Measurements from ENCODE around the gene MFSD12.
"Not testable (repeated sequence)": the region's sequence is repeated elsewhere in the genome, so short reads cannot be mapped to it uniquely, and the experiment has no call there.

The MFSD12 gene

GRCh38 chr19:3584036-3584802 lies 26.8 kb upstream of the MFSD12 start:
- not testable (repeated sequence) for DNase-seq (ENCODE audit: low spot score)

GRCh38 chr19:3581792-3582191 lies 24.4 kb upstream of the MFSD12 start:
- not testable (repeated sequence) for DNase-seq (ENCODE audit: low spot score)

GRCh38 chr19:3580156-3580934 lies 23.0 kb upstream of the MFSD12 start:
- DNase-seq (ENCODE audit: low spot score) = peak; percentile 89

- DNase-seq (ENCODE audit: low spot score) = no peak
These were observed 21.0 kb upstream of the MFSD12 start for GRCh38 chr19:3578390-3578789.

GRCh38 chr19:3577723-3578344 lies 20.4 kb upstream of the MFSD12 start:
- no peak for DNase-seq (ENCODE audit: low spot score)

- no peak for DNase-seq (ENCODE audit: low spot score)
These were observed 19.5 kb upstream of the MFSD12 start for GRCh38 chr19:3576696-3577443.

- no peak for DNase-seq (ENCODE audit: low spot score)
These were observed 18.7 kb upstream of the MFSD12 start for GRCh38 chr19:3575949-3576673.

GRCh38 chr19:3575260-3575741 lies 17.9 kb upstream of the MFSD12 start:
- no peak for DNase-seq (ENCODE audit: low spot score)

- DNase-seq (ENCODE audit: low spot score) = peak; percentile 96
These were observed 16.7 kb upstream of the MFSD12 start for GRCh38 chr19:3573858-3574637.

- DNase-seq (ENCODE audit: low spot score) = no peak
These were observed 15.9 kb upstream of the MFSD12 start for GRCh38 chr19:3573162-3573857.

- no peak for DNase-seq (ENCODE audit: low spot score)
These were observed 15.4 kb upstream of the MFSD12 start, which contains the start of gene HMG20B for GRCh38 chr19:3572855-3573161. HMG20B (plus strand) TSS chr19:3572944; CDS start chr19:3573310, 366 bp downstream.

GRCh38 chr19:3572132-3572854 lies 14.9 kb upstream of the MFSD12 start:
- DNase-seq (ENCODE audit: low spot score) = peak; percentile 98

GRCh38 chr19:3570606-3571011 lies 13.2 kb upstream of the MFSD12 start:
- no peak for DNase-seq (ENCODE audit: low spot score)

GRCh38 chr19:3570042-3570441 lies 12.7 kb upstream of the MFSD12 start:
- DNase-seq (ENCODE audit: low spot score) = not testable (repeated sequence)

- no peak for DNase-seq (ENCODE audit: low spot score)
These were observed 7.8 kb upstream of the MFSD12 start for GRCh38 chr19:3565139-3565538.

- DNase-seq (ENCODE audit: low spot score) = no peak
These were observed 6.5 kb upstream of the MFSD12 start for GRCh38 chr19:3563709-3564524.

- DNase-seq (ENCODE audit: low spot score) = peak; percentile 77
These were observed 367 bp downstream of the MFSD12 start for GRCh38 chr19:3556978-3557460.

- no peak for DNase-seq (ENCODE audit: low spot score)
These were observed 886 bp downstream of the MFSD12 start for GRCh38 chr19:3556423-3556977.

Data from AG08396 (cell line).